Lower leg skin (tissue), 3 donors: ENCODE data around the gene HAVCR2.

Experiments
- POLR2A ChIP-seq, 2 donors: fragments of 450-650 bp; IDR thresholded peaks; one replicate each; pipeline ENCODE4 v1.6.1; 2016 to 2017; ENCODE audit warnings: antibody characterized with exemption in 2 of 2, mild to moderate bottlenecking in 1 of 2, moderate library complexity in 1 of 2
- TF ChIP-seq, protein P1 (sequence below), 3 donors: fragments of 450-650 bp; IDR thresholded peaks; one replicate each; pipeline ENCODE4 v1.5.1; 2016; ENCODE audit warnings: antibody characterized with exemption in 3 of 3, mild to moderate bottlenecking in 3 of 3, moderate library complexity in 2 of 3

DNA sequence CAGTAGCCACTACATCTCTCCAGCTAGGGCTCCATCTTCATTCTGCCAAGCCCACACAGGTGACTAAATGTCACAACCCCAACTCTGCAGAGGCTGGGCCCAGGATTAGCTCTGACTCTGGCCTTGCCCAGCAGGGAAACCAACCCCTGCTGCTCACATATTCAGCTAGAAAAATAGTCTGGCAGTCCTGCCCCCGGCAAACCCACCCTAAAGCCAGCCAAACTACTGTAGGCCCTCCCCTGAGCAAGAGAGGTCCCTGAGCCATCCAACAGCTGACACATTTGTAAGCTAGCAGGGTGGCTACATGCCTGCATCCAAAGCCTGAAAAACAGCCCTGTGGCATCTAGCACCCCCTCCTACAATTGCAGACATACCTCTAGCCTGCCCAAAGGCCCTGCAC is 11.3 kb upstream of the HAVCR2 start:
- no peak for TF ChIP-seq POLR2A (IDR thresholded peaks at IDR 0.05)
- TF ChIP-seq, protein P1, sequence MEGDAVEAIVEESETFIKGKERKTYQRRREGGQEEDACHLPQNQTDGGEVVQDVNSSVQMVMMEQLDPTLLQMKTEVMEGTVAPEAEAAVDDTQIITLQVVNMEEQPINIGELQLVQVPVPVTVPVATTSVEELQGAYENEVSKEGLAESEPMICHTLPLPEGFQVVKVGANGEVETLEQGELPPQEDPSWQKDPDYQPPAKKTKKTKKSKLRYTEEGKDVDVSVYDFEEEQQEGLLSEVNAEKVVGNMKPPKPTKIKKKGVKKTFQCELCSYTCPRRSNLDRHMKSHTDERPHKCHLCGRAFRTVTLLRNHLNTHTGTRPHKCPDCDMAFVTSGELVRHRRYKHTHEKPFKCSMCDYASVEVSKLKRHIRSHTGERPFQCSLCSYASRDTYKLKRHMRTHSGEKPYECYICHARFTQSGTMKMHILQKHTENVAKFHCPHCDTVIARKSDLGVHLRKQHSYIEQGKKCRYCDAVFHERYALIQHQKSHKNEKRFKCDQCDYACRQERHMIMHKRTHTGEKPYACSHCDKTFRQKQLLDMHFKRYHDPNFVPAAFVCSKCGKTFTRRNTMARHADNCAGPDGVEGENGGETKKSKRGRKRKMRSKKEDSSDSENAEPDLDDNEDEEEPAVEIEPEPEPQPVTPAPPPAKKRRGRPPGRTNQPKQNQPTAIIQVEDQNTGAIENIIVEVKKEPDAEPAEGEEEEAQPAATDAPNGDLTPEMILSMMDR (IDR thresholded peaks at IDR 0.05) = no peak
